Measurements from ENCODE around the gene ETNK1.
"Not testable (repeated sequence)": the region's sequence is repeated elsewhere in the genome, so short reads cannot be mapped to it uniquely, and the experiment has no call there.

ETNK1 gene

GRCh38 chr12:22593864-22594263 is 31.1 kb upstream of the ETNK1 start:
- TF ChIP-seq CTCF (IDR thresholded peaks at IDR 0.05; ENCODE audit: borderline replicate concordance, insufficient read depth, low read depth, low read length), result no peak
- H3K4me3 ChIP-seq (ENCODE audit: low read depth, low read length), result no peak overlapping the region

- H3K4me3 ChIP-seq (ENCODE audit: low read depth, low read length), result not testable (repeated sequence)
Measured at GRCh38 chr12:22597539-22597938, 27.4 kb upstream of the ETNK1 start.

- no peak for TF ChIP-seq CTCF (IDR thresholded peaks at IDR 0.05; ENCODE audit: borderline replicate concordance, insufficient read depth, low read depth, low read length)
- no peak overlapping the region for H3K4me3 ChIP-seq (ENCODE audit: low read depth, low read length)
Measured at GRCh38 chr12:22598141-22598762, 26.7 kb upstream of the ETNK1 start.

- no peak for TF ChIP-seq CTCF (IDR thresholded peaks at IDR 0.05; ENCODE audit: borderline replicate concordance, insufficient read depth, low read depth, low read length)
- H3K4me3 ChIP-seq (ENCODE audit: low read depth, low read length), result no peak overlapping the region
Measured at GRCh38 chr12:22598763-22599161, 26.2 kb upstream of the ETNK1 start.

- H3K4me3 ChIP-seq (ENCODE audit: low read depth, low read length), result no peak overlapping the region
- no peak for TF ChIP-seq CTCF (IDR thresholded peaks at IDR 0.05; ENCODE audit: borderline replicate concordance, insufficient read depth, low read depth, low read length)
Measured at GRCh38 chr12:22600181-22600580, 24.8 kb upstream of the ETNK1 start.

GRCh38 chr12:22609501-22609900 is 15.5 kb upstream of the ETNK1 start:
- H3K4me3 ChIP-seq (ENCODE audit: low read depth, low read length), result no peak overlapping the region
- no peak for TF ChIP-seq CTCF (IDR thresholded peaks at IDR 0.05; ENCODE audit: borderline replicate concordance, insufficient read depth, low read depth, low read length)

GRCh38 chr12:22610131-22610530 is 14.8 kb upstream of the ETNK1 start:
- no peak overlapping the region for H3K4me3 ChIP-seq (ENCODE audit: low read depth, low read length)
- no peak for TF ChIP-seq CTCF (IDR thresholded peaks at IDR 0.05; ENCODE audit: borderline replicate concordance, insufficient read depth, low read depth, low read length)

- H3K4me3 ChIP-seq (ENCODE audit: low read depth, low read length), result not testable (repeated sequence)
Measured at GRCh38 chr12:22612822-22613221, 12.1 kb upstream of the ETNK1 start.
